ENCODE measurements around the gene SHLD1. TPM values are rescaled to one million over a fixed set of nuclear protein-coding genes. Genes with fewer than 3 reads are reported as not detected.
"Not testable (repeated sequence)": the region's sequence is repeated elsewhere in the genome, so short reads cannot be mapped to it uniquely, and the experiment has no call there.

SHLD1 gene
- polyA plus RNA-seq, 1 donor from 2014 or later, result 15.3 TPM

GRCh38 chr20:5737619-5737953 lies 12.6 kb upstream of the SHLD1 start:
- no peak for TF ChIP-seq SMC3 (conservative IDR thresholded peaks at IDR 0.05; ENCODE audit: poor library complexity)
- TF ChIP-seq REST (IDR thresholded peaks at IDR 0.05; ENCODE audit: borderline replicate concordance), result no peak
- no peak for TF ChIP-seq CTCF (IDR thresholded peaks at IDR 0.05; ENCODE audit: poor library complexity, severe bottlenecking)
- TF ChIP-seq MXI1 (conservative IDR thresholded peaks at IDR 0.05; ENCODE audit: poor library complexity, severe bottlenecking), result no peak
- no peak for TF ChIP-seq POLR2AphosphoS5 (IDR thresholded peaks at IDR 0.05)
- no peak for TF ChIP-seq RAD21 (conservative IDR thresholded peaks at IDR 0.05)
- TF ChIP-seq EP300 (conservative IDR thresholded peaks at IDR 0.05; ENCODE audit: poor library complexity, severe bottlenecking), result no peak
- Histone ChIP-seq H4K20me1 (ENCODE audit: insufficient read depth) (no peaks in the 10 kb centered on the region), H3F3A (ENCODE audit: insufficient read depth, low read length, poor library complexity, severe bottlenecking) (no peaks in the 10 kb centered on the region), H3K4me3 (ENCODE audit: low read length) (no peak overlapping the region), H3K36me3 (ENCODE audit: insufficient read depth, low read length) (no peaks in the 10 kb centered on the region), H3K4me2 (ENCODE audit: low read length) (no peak overlapping the region), H3K79me2 (replicated peaks; ENCODE audit: insufficient read depth, low read length) (no peaks in the 10 kb centered on the region), H2AFZ (ENCODE audit: low read depth, low read length) (no peak overlapping the region), H3K9me3 (ENCODE audit: low read length) (no peaks in the 10 kb centered on the region), H3K9ac (ENCODE audit: low read length) (no peak overlapping the region), H3K9me2 (ENCODE audit: insufficient read depth, low read length) (no peaks in the 10 kb centered on the region), H3K27me3 (ENCODE audit: insufficient read depth, low read depth, low read length) (no peaks in the 10 kb centered on the region), H3K27ac (ENCODE audit: low read length) (no peak overlapping the region)

GRCh38 chr20:5737966-5738365 lies 12.2 kb upstream of the SHLD1 start:
- Histone ChIP-seq H3K4me2 (ENCODE audit: low read length) (no peak overlapping the region), H4K20me1 (ENCODE audit: insufficient read depth) (no peaks in the 10 kb centered on the region), H3K27ac (ENCODE audit: low read length) (no peak overlapping the region), H2AFZ (ENCODE audit: low read depth, low read length) (no peak overlapping the region), H3K36me3 (ENCODE audit: insufficient read depth, low read length) (no peaks in the 10 kb centered on the region), H3K9me2 (ENCODE audit: insufficient read depth, low read length) (no peaks in the 10 kb centered on the region), H3K79me2 (replicated peaks; ENCODE audit: insufficient read depth, low read length) (no peaks in the 10 kb centered on the region), H3K27me3 (ENCODE audit: insufficient read depth, low read depth, low read length) (no peaks in the 10 kb centered on the region), H3F3A (ENCODE audit: insufficient read depth, low read length, poor library complexity, severe bottlenecking) (no peaks in the 10 kb centered on the region), H3K4me3 (ENCODE audit: low read length) (no peak overlapping the region), H3K9ac (ENCODE audit: low read length) (no peak overlapping the region), H3K9me3 (ENCODE audit: low read length) (no peaks in the 10 kb centered on the region)
- no peak for TF ChIP-seq MXI1 (conservative IDR thresholded peaks at IDR 0.05; ENCODE audit: poor library complexity, severe bottlenecking)
- TF ChIP-seq CTCF (IDR thresholded peaks at IDR 0.05; ENCODE audit: poor library complexity, severe bottlenecking), result no peak
- TF ChIP-seq RAD21 (conservative IDR thresholded peaks at IDR 0.05), result no peak
- TF ChIP-seq EP300 (conservative IDR thresholded peaks at IDR 0.05; ENCODE audit: poor library complexity, severe bottlenecking), result no peak
- no peak for TF ChIP-seq TAF1 (IDR thresholded peaks at IDR 0.05; ENCODE audit: low read depth)
- TF ChIP-seq EZH2 (IDR thresholded peaks at IDR 0.05; ENCODE audit: borderline replicate concordance, insufficient read depth, low read length, poor library complexity, severe bottlenecking), result no peak
- TF ChIP-seq POLR2AphosphoS5 (IDR thresholded peaks at IDR 0.05), result no peak
- TF ChIP-seq SMC3 (conservative IDR thresholded peaks at IDR 0.05; ENCODE audit: poor library complexity), result no peak
- TF ChIP-seq REST (IDR thresholded peaks at IDR 0.05; ENCODE audit: borderline replicate concordance), result no peak

GRCh38 chr20:5740643-5741042 lies 9.6 kb upstream of the SHLD1 start:
- H3K27ac ChIP-seq (ENCODE audit: low read length); H3K4me2 ChIP-seq (ENCODE audit: low read length); H3K36me3 ChIP-seq (ENCODE audit: insufficient read depth, low read length); H3K79me2 ChIP-seq (replicated peaks; ENCODE audit: insufficient read depth, low read length); H3K27me3 ChIP-seq (ENCODE audit: insufficient read depth, low read depth, low read length); H4K20me1 ChIP-seq (ENCODE audit: insufficient read depth); H3F3A ChIP-seq (ENCODE audit: insufficient read depth, low read length, poor library complexity, severe bottlenecking); H3K9me3 ChIP-seq (ENCODE audit: low read length); H3K4me3 ChIP-seq (ENCODE audit: low read length); H3K9ac ChIP-seq (ENCODE audit: low read length); H3K9me2 ChIP-seq (ENCODE audit: insufficient read depth, low read length); H2AFZ ChIP-seq (ENCODE audit: low read depth, low read length): not testable (repeated sequence)
